T follicular helper cell (primary cell): ENCODE measurements around the gene TOX2.

Experiments used
- DNase-seq: peaks from one replicate; pipeline ENCODE4 v3.0.0-alpha.2; 2020; ENCODE audit warnings: low read depth

Gene TOX2

DNA sequence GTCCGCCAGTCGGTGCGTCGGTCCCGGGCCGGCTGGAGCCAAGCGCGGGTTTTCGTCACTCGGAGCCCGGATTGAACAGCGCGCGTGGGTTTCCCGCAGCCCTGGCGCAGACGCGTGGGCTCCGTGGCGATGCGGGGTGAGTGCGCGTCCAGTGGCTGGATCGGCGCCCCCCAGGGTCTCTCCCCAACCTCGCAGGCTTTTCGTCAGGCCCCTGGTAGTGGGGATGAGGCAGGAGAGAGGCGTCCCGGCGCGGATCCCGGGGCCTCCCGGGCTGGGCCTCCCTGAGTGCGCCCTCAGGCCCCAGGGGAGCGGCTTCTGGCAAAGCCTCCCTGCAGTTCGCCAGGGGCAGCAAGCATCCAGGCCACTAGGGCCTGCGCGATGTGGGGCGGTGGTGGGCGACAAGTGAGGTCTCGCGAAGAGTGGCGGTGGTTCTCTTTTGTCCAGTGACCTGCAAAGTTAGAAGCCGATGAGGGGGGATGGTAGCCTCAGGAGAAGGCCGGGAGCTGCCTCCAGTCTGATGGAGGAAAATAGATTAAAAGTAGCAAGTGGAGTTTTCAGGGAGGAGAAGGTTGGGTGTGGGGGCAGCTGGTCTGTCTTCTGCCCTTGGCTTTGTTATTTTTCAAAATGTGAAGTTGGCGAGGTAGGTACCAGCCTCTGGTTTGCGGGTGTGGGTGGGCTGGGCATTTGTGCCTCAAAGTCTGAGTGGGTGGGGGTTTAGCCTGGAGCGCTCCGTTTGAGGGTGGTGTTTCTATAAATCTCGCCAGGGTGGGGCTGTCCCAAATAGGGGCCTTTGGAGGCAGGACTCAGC lies 1.6 kb downstream of the TOX2 start:
- no peak for DNase-seq

DNA sequence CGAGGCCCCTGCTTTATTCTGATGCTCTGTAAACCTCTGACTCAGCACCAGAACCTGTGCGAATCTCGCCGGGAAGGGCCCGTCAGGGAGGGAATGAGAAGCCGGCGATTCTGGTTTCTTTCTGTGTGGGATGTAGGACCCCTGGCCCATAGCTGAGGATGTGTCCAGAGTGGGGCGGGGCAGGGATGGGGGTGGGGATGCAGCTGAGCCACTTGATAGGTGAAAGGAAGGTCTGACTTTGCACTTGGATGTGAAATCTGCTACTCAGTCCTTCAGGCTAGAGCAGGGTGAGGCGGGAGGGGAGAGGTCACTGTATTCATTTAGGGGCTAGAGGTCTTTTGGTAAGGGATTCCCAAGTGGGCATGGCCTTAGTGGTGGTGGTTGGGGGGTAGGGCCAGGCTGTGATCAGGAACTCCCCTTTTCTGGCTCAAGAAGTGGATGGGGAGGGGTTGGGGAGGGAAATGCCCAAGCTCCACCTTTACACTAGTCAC lies 2.3 kb downstream of the TOX2 start:
- DNase-seq, result no peak

GRCh38 chr20:43917380-43917779 lies 2.7 kb downstream of the TOX2 start:
- no peak for DNase-seq

GRCh38 chr20:43919686-43920403 lies 5.2 kb downstream of the TOX2 start:
- DNase-seq, result no peak

- no peak for DNase-seq
Measured at GRCh38 chr20:43920797-43921196, 6.1 kb downstream of the TOX2 start.

- no peak for DNase-seq
Measured at GRCh38 chr20:43921227-43921780, 6.7 kb downstream of the TOX2 start.

DNA sequence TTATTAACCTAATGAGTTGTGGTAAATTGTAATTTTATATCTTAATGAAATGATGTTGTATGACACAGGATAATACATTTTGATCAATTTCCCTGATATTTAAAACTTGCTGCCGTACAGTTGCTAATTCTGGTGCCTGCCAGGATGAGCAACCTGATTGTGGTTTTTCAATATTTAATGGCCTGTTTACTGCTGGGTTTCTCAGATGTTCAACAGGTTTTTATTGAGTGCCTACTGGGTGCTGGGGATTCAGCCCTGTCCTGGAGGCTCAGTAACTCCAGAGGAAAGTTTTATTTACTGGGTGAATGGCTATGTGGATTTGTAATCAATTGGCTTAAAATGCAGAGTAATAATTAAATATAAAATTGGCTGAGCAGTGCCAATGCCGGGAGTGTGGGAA lies 8.0 kb downstream of the TOX2 start:
- no peak for DNase-seq

DNA sequence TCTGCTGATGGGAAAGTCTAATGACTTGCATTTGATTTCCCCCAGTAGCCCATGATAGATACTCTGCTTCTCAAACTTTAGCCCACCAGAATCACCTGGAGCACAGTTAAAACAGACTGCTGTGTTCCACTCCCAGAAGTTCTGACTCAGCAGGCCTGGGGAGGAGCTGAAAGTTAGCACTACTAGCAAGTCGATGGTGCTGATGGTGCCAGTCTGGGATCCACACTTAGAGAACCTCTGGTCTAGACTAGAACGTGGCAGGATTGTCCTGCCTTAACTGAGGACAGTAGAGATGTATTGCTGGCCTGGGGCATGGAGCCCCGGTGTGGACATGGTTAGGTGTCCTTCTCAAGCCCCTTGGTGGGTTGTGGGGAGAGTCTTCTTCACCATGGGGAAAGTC lies 8.7 kb downstream of the TOX2 start:
- no peak for DNase-seq

DNA sequence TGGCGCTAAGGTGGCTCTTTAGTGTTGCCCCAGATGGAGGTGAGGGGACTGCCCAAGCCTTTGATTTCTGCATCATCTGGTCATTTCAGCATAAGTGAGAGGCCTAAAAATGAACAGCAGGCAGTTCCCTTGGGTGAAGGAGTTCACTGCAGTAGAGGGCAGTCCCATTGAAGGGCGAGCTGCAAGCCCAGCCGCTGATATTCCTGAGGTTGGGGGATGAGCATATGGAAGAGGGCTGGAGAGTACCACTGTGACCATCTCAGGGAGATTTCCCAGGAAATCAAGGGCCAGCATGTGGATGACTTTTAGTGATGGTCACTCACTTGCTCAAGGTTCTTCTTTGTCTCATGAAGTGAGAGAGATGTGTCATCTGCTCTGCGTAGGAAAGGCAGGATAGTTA lies 9.3 kb downstream of the TOX2 start:
- DNase-seq, result no peak

GRCh38 chr20:43925215-43925614 lies 10.6 kb downstream of the TOX2 start:
- no peak for DNase-seq

GRCh38 chr20:43925801-43926200 lies 11.1 kb downstream of the TOX2 start:
- no peak for DNase-seq

- no peak for DNase-seq
Measured at GRCh38 chr20:43926287-43927050, 11.8 kb downstream of the TOX2 start.

GRCh38 chr20:43931976-43932375 lies 17.3 kb downstream of the TOX2 start:
- DNase-seq, result no peak

- DNase-seq, result no peak
Measured at GRCh38 chr20:43934833-43935232, 20.2 kb downstream of the TOX2 start.

DNA sequence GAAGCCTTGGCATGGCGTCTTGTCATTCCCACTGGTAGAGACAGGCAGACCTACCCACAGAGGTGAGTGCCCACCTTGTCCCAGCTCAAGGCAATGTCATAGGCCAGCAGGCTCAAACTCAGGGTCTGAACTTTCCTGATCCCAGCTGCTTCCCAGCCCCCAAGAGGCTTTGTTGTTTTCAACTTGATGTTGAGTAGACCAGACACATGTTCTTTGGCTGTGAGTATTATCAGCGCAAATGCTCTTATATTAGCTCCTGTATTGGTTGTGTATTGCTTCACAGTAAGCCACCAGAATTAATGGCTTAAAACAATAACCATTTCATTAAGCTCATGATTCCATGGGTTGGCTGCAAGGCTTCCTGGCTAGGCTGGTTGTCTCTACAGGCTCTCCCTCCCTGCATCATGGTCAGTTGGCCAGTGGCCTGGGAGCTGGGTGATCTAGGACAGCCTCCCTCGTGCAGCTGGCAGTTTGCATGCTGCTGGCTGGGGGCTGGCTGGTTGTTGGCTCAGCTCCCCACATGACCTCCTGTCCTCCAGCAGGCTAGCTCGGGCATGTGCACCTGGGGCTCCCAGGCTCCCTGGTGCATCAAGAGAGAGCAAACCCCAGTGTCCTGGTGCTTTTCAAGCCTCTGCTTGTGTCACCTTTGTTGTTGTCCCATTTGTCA lies 21.6 kb downstream of the TOX2 start:
- no peak for DNase-seq

DNA sequence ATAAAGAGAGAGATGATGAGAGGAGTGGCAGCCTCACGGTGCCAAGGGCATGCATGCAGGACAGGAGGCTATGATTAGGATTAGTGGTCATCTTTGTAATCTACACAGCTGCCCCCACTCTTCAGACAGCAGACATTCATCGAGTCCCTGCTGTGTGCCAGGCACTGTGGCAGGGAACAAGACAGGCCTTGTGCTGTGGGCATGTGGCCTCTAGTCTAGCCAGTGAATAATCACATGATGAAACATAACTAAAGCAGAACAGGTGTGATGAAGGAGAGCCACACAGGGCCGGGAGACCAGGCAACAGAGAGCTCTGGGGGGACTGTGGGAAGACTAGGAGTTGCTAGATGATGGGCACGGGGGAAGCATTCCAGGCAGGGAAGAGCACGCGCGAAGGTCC lies 22.2 kb downstream of the TOX2 start:
- no peak for DNase-seq

- DNase-seq, result no peak
Measured at GRCh38 chr20:43937591-43937990, 22.9 kb downstream of the TOX2 start.

DNA sequence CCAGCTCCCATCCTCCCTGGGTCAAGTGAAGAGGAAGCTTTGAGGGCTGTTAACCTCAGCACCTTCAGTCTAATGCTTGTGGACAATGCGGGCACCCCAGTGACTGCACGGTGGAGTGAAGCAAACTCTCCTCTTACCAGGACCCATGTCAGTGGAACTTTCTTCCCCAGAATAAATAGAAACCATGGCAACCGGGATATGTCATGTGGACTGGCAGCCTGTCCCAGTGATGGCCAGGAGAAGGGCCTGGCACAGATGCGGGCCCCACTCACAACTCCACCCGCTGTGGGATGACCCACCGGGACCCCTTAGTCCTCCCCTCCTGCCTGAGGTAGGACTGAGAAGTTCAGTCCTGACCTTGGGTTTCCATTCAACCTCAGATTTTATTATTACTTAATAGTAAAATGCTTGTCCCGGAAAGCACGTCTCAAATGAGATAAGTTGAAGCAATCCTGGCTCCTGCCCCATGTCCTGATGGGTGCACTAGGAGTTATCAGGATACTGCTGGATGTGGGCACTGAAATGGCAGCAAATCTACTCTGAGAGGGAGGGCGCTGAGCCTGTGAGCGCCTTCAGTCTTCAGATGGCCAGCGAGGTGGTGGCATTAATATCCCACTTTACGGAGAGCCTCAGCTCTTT lies 23.5 kb downstream of the TOX2 start:
- no peak for DNase-seq

- DNase-seq, result no peak
Measured at GRCh38 chr20:43938932-43939761, 24.5 kb downstream of the TOX2 start.

DNA sequence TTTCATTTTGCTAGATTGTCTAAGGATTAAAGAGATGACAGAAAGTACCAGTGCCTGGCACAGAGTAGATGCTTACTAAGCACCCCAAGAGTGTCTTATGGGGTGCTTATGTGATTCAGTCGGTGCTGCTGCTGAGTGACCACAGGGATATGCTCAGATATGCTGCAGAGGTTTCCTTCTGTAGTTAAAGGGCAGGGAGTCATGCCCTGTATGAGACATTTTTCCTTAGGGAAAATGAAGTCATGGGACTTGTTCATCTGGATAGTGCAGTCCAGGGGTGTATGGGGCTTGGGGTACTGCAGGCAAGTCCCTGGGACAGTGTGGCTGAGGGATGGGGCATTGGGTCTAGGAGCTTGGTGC lies 25.1 kb downstream of the TOX2 start:
- DNase-seq, result no peak
